HCT116 (cell line): ENCODE data around the gene NOL9. TPM values are rescaled to one million over a fixed set of nuclear protein-coding genes. Genes with fewer than 3 reads are reported as not detected.

Experiments
- ATAC-seq: fragments of 200-7000 bp; cut with Tn5 transposase; 2 replicates; pipeline ENCODE4 v1.9.1; 2020; ENCODE audit warnings: mild to moderate bottlenecking, moderate library complexity
- BruUV-seq: library from RNA; stranded (reverse); fragments of 400-500 nt; replicated peaks from 2 replicates; lab custom pipeline; 2021; lab: Mats Ljungman, UMichigan
- CTCF ChIA-PET: fragments of 300-600 bp; sonication (Branson Sonifier 250); formaldehyde crosslinking; loops from one replicate; lab custom pipeline; 2021; ENCODE audit warnings: antibody characterized with exemption; lab: Charles Lee
- POLR2A ChIA-PET: fragments of 300-600, 350-600 bp; sonication (Branson Sonifier 250); formaldehyde crosslinking; loops from one replicate; lab custom pipeline; 2021; ENCODE audit warnings: antibody characterized with exemption; lab: Charles Lee
- RAD21 ChIA-PET, 2 experiments: fragments of 300-600 bp; sonication (Branson Sonifier 250); formaldehyde crosslinking; loops; one replicate each; lab custom pipeline; 2023; ENCODE audit warnings: low total read pairs in 2 of 2; ENCODE audit not compliant: uncharacterized antibody in 2 of 2, unreplicated experiment in 2 of 2, low non-redundant PET in 1 of 2; lab: Charles Lee
- DNase-seq: peaks from one replicate; pipeline ENCODE4 v3.0.0-alpha.2; 2010; ENCODE audit warnings: low read depth, low spot score
- H2AFZ ChIP-seq: fragments of 200-600 bp; shearing (Covaris generic), sonication (generic); 2 replicates; pipeline ENCODE4 v1.6.1; 2017; ENCODE audit warnings: low read depth, mixed run types, mixed read lengths, antibody characterized with exemption, low read length; ENCODE audit not compliant: poor library complexity, severe bottlenecking
- H3K27ac ChIP-seq: 2 replicates; pipeline ENCODE4 v1.5.1; 2012; ENCODE audit warnings: low read depth, low read length
- H3K27me3 ChIP-seq: fragments of 200-600 bp; sonication (generic); 2 replicates; pipeline ENCODE4 v1.6.1; 2016; ENCODE audit warnings: mixed run types, low read length, mixed read lengths; ENCODE audit not compliant: insufficient read depth
- H3K36me3 ChIP-seq, 2 experiments: fragments of 200-500 bp in 1 of 2; fragments of 200-600 bp in 1 of 2; sonication (Bioruptor generic) in 1 of 2; sonication (generic) in 1 of 2; 2 replicates each; pipeline versions ENCODE4 v1.5.1 to v1.6.1; 2014 to 2016; ENCODE audit warnings: low read length in 2 of 2, inconsistent platforms in 1 of 2, mixed read lengths in 1 of 2, mixed run types in 1 of 2; ENCODE audit not compliant: insufficient read depth in 2 of 2, control insufficient read depth in 1 of 2
- H3K4me1 ChIP-seq, 2 experiments: fragments of 200-600 bp in 1 of 2; sonication (generic) in 1 of 2; 2 replicates each; pipeline versions ENCODE4 v1.5.1 to v1.6.1; 2012 to 2017; ENCODE audit warnings: low read length in 2 of 2, inconsistent platforms in 1 of 2, mild to moderate bottlenecking in 1 of 2, mixed read lengths in 1 of 2, mixed run types in 1 of 2, moderate library complexity in 1 of 2; ENCODE audit not compliant: insufficient read depth in 2 of 2, control insufficient read depth in 1 of 2
- H3K4me2 ChIP-seq: fragments of 200-600 bp; sonication (generic); 2 replicates; pipeline ENCODE4 v1.6.1; 2017; ENCODE audit warnings: mixed run types, low read length, mixed read lengths
- H3K4me3 ChIP-seq, 2 experiments: fragments of 200-600 bp in 1 of 2; sonication (generic) in 1 of 2; replicated peaks in 1 of 2; 2 replicates each; pipeline ENCODE4 v1.5.1; 2011 to 2016; ENCODE audit warnings: low read length in 2 of 2, control low read depth in 1 of 2, low read depth in 1 of 2, mild to moderate bottlenecking in 1 of 2, mixed read lengths in 1 of 2, mixed run types in 1 of 2
- H3K79me2 ChIP-seq: fragments of 200-600 bp; sonication (generic); 2 replicates; pipeline ENCODE4 v1.6.1; 2017; ENCODE audit warnings: mild to moderate bottlenecking, mixed run types, low read length, moderate library complexity, mixed read lengths; ENCODE audit not compliant: insufficient read depth
- H3K9ac ChIP-seq: fragments of 200-600 bp; sonication (generic); 2 replicates; pipeline ENCODE4 v1.6.1; 2016; ENCODE audit warnings: low read length, mixed read lengths
- H3K9me2 ChIP-seq: fragments of 200-600 bp; sonication (generic), shearing (Covaris generic); 2 replicates; pipeline ENCODE4 v1.6.1; 2017; ENCODE audit warnings: mixed run types, mild to moderate bottlenecking, moderate library complexity; ENCODE audit not compliant: insufficient read depth
- H3K9me3 ChIP-seq, 2 experiments: fragments of 200-500 bp in 1 of 2; fragments of 200-600 bp in 1 of 2; sonication (Bioruptor generic) in 1 of 2; sonication (generic) in 1 of 2; 2 replicates each; pipeline ENCODE4 v1.6.1; 2014 to 2017; ENCODE audit warnings: low read length in 2 of 2, mixed read lengths in 2 of 2, inconsistent platforms in 1 of 2, low read depth in 1 of 2, mild to moderate bottlenecking in 1 of 2, mixed run types in 1 of 2, moderate library complexity in 1 of 2; ENCODE audit not compliant: control insufficient read depth in 1 of 2, insufficient read depth in 1 of 2
- H4K20me1 ChIP-seq: fragments of 200-600 bp; sonication (generic), shearing (Covaris generic); 2 replicates; pipeline ENCODE4 v1.6.1; 2017; ENCODE audit warnings: mixed run types, mild to moderate bottlenecking, moderate library complexity; ENCODE audit not compliant: insufficient read depth
- EZH2 ChIP-seq: fragments of 200-600 bp; sonication (generic); IDR thresholded peaks from 2 replicates; pipeline ENCODE4 v1.6.1; 2017; ENCODE audit warnings: antibody characterized with exemption, mixed run types
- JUND ChIP-seq: IDR thresholded peaks from 2 replicates; pipeline ENCODE4 v1.6.1; 2012
- RAD21 ChIP-seq: IDR thresholded peaks from 2 replicates; pipeline ENCODE4 v1.6.1; 2012; ENCODE audit warnings: low read depth, mild to moderate bottlenecking
- YY1 ChIP-seq: IDR thresholded peaks from 2 replicates; pipeline ENCODE4 v1.6.1; 2011; ENCODE audit warnings: low read length, low read depth, moderate library complexity, mild to moderate bottlenecking; ENCODE audit not compliant: insufficient replicate concordance; ENCODE audit errors: extremely low read depth
- ZBTB33 ChIP-seq: IDR thresholded peaks from 2 replicates; pipeline ENCODE4 v1.6.1; 2011; ENCODE audit warnings: mild to moderate bottlenecking, low read length, moderate library complexity; ENCODE audit not compliant: insufficient replicate concordance; ENCODE audit errors: extremely low read depth
- intact Hi-C: fragments of 100-400 bp; cut with micrococcal nuclease; formaldehyde crosslinking; loops from 2 replicates; pipeline ENCODE4 v1.10.0; 2022
- total RNA-seq: library from RNA; stranded (reverse); gene quantifications from one replicate; pipeline ENCODE4 v1.2.1, GENCODE V29; 2021; ENCODE audit not compliant: unreplicated experiment

Gene NOL9
- total RNA-seq, 1 experiment from 2014 or later, result 46.4 TPM

- RAD21 ChIA-PET, result no interaction called here
- DNase-seq, result no peak
- H3K9ac ChIP-seq, result no peak overlapping the region
- no peaks in the 10 kb centered on the region for H3K9me3 ChIP-seq
- no peaks in the 10 kb centered on the region for H3K27me3 ChIP-seq
- CTCF ChIA-PET, result no interaction called here
- intact Hi-C loops, result no loop called here
- POLR2A ChIA-PET, result no interaction called here
- peaks cover 14 to 23% of the 10 kb centered on the region in 2 experiments for H3K4me1 ChIP-seq
- peak overlapping the region; percentile 84 for H3K4me2 ChIP-seq
- BruUV-seq, result no TSS peak
- H3K36me3 ChIP-seq, result peaks cover 0 to 2% of the 10 kb centered on the region in 2 experiments; a peak in 1 of 4 replicates
- H4K20me1 ChIP-seq, result no peaks in the 10 kb centered on the region
- H2AFZ ChIP-seq, result no peak overlapping the region
- H3K79me2 ChIP-seq, result peaks cover 30% of the 10 kb centered on the region
- H3K27ac ChIP-seq, result no peak overlapping the region
- TF ChIP-seq RAD21 (no peak), JUND (no peak), ZBTB33 (no peak), YY1 (no peak), EZH2 (no peak)
- TF ChIP-seq, all 23 proteins: peak for 0
- ATAC-seq, result no peak
- H3K9me2 ChIP-seq, result no peaks in the 10 kb centered on the region
- no peak overlapping the region for H3K4me3 ChIP-seq
Measured at GRCh38 chr1:6581561-6582305, 27.4 kb upstream of the NOL9 start.
